Lower leg skin (tissue), 3 donors: Measurements from ENCODE around the gene PLA1A.

Experiments used
- CTCF ChIP-seq, 3 donors: fragments of 450-650 bp; IDR thresholded peaks; one replicate each; pipeline ENCODE4 v1.5.1; 2016; ENCODE audit warnings: antibody characterized with exemption in 3 of 3, mild to moderate bottlenecking in 3 of 3, moderate library complexity in 2 of 3
- POLR2A ChIP-seq, 2 donors: fragments of 450-650 bp; IDR thresholded peaks; one replicate each; pipeline ENCODE4 v1.6.1; 2016 to 2017; ENCODE audit warnings: antibody characterized with exemption in 2 of 2, mild to moderate bottlenecking in 1 of 2, moderate library complexity in 1 of 2

- TF ChIP-seq POLR2A (IDR thresholded peaks at IDR 0.05): no peak
- no peak for TF ChIP-seq CTCF (IDR thresholded peaks at IDR 0.05)
Observed at GRCh38 chr3:119647843-119648575, 50.3 kb downstream of the PLA1A start.
